ENCODE measurements around the gene CCDC57. TPM values are rescaled to one million over a fixed set of nuclear protein-coding genes. Genes with fewer than 3 reads are reported as not detected.
A peak's percentile ranks its signal among the peaks of the same experiment; 100 is the strongest.

The CCDC57 gene
- total RNA-seq, 5 donors from 2014 or later (not counting 1 experiment from before 2014, with no cell fraction given), result 86.4 to 127 (median 103) TPM

DNA sequence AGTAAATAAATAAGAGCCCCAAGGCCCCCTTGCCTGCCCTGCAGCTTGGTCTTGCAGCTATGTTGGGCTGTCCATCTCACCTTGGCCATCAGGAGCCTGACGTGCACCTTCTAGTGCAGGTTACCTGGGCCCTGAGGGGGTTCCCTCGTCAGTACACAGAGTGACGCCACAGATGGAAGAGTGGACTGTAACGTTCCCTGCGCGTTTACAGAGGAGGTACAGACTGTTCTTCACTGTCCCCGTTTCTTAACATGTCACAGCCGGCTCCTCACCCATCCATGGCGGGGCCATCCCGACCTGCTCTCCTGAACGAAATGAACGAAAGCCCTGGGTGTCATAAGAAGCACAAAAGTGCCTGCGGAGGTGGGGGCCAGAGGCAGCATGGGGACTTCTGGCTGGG, 98.7 kb downstream of the CCDC57 start:
- H3K9me3 Mint-ChIP-seq, result no peaks in the 10 kb centered on the region
- H3K4me1 Mint-ChIP-seq, result peaks cover 3 to 7% (median 6%) of the 10 kb centered on the region in 3 donors
- H3K4me3 Mint-ChIP-seq, result no peak overlapping the region
- H3K27ac Mint-ChIP-seq, result no peak overlapping the region
- WGBS (ENCODE audit: insufficient coverage), result 89% methylated on average over 10 of the region's 13 CpGs
- Histone ChIP-seq H3K4me1 (ENCODE audit: control insufficient read depth in 1 of 2, extremely low read depth in 1 of 2, insufficient read depth in 2 of 2, low read length in 2 of 2) (no peaks in the 10 kb centered on the region), H3K4me3 (ENCODE audit: control insufficient read depth in 1 of 2, extremely low read depth in 1 of 2, low read length in 1 of 2) (no peak overlapping the region), H3K27me3 (replicated peaks in 1 of 2; ENCODE audit: control insufficient read depth in 2 of 2, extremely low read depth in 1 of 2, insufficient read depth in 2 of 2, low read length in 1 of 2) (no peaks in the 10 kb centered on the region), H3K9me3 (no peaks in the 10 kb centered on the region), H3K27ac (ENCODE audit: low read length) (no peak overlapping the region), H3K36me3 (ENCODE audit: control insufficient read depth in 2 of 2, extremely low read depth in 1 of 2, insufficient read depth in 1 of 2, low read length in 1 of 2) (peaks cover 9% of the 10 kb centered on the region in 2 donors)
- H3K36me3 Mint-ChIP-seq, result peaks cover 8% of the 10 kb centered on the region
- ChIA-PET POLR2A (interaction anchor here in 1 of 2 donors (0.5 kb wide), 1 partner anchor 749 kb away, joined by 3 read pairs; no protein-coding TSS in a partner anchor), CTCF (no interaction called here)
- ATAC-seq (replicated peaks in 1 of 4) (no peak), DNase-seq (no peak)
- H3K27me3 Mint-ChIP-seq, result no peaks in the 10 kb centered on the region

DNA sequence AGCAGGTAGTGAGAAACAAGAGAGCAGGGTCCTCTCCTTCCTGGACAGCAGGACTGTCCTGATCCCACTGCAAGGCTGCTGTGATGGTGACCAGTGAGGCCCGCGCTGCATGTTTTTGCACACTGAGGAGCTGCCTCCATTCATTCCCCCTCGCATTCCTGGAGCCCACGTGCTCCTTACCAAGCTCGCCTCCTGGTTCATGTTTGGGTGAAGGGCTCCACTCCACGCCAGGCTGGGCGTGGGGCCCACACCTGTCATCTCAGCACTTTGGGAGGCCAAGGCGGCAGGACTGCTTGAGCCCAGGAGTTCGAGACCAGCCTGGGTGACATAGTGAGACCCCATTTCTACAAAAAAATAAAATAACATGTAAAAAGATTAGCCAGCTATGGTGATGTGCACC, 99.2 kb downstream of the CCDC57 start:
- Mint-ChIP-seq H3K27me3 (no peaks in the 10 kb centered on the region), H3K27ac (no peak overlapping the region), H3K4me3 (no peak overlapping the region), H3K36me3 (peaks cover 8% of the 10 kb centered on the region), H3K9me3 (no peaks in the 10 kb centered on the region), H3K4me1 (peaks cover 7 to 8% (median 8%) of the 10 kb centered on the region in 3 donors)
- H3K27ac ChIP-seq (ENCODE audit: low read length), result no peak overlapping the region
- WGBS (ENCODE audit: insufficient coverage), result 93% methylated on average over 5 of the region's 9 CpGs
- H3K9me3 ChIP-seq, result no peaks in the 10 kb centered on the region
- no peak for DNase-seq
- H3K4me1 ChIP-seq (ENCODE audit: control insufficient read depth in 1 of 2, extremely low read depth in 1 of 2, insufficient read depth in 2 of 2, low read length in 2 of 2), result no peaks in the 10 kb centered on the region
- peaks cover 9% of the 10 kb centered on the region in 2 donors for H3K36me3 ChIP-seq (ENCODE audit: control insufficient read depth in 2 of 2, extremely low read depth in 1 of 2, insufficient read depth in 1 of 2, low read length in 1 of 2)
- no peak overlapping the region for H3K4me3 ChIP-seq (ENCODE audit: control insufficient read depth in 1 of 2, extremely low read depth in 1 of 2, low read length in 1 of 2)
- CTCF ChIA-PET, result no interaction called here
- POLR2A ChIA-PET, result interaction anchor here in 1 of 2 donors (0.5 kb wide), 1 partner anchor 30 kb away, joined by 5 read pairs; no protein-coding TSS in a partner anchor
- no peaks in the 10 kb centered on the region for H3K27me3 ChIP-seq (replicated peaks in 1 of 2; ENCODE audit: control insufficient read depth in 2 of 2, extremely low read depth in 1 of 2, insufficient read depth in 2 of 2, low read length in 1 of 2)
- no peak for ATAC-seq (replicated peaks in 1 of 4)

DNA sequence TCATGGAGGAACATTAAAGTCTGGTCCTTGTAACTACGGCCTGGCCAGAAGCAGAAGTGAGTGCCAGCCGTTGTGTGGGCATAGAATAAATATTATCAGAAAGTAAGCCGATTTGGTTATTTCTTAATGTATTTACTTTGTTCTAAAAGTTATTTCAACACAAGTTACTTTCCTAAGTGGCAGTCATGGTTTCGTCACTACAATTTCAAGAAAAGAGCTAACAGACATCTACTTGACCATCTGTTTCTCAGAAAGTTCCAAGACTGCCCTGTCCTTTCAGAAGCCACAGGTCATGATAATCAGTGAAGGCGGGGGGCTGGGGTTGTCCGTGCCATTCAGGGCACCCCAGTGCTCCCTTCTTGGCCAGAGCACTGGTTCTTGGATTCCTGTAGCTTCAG, 99.7 kb downstream of the CCDC57 start:
- no peaks in the 10 kb centered on the region for H3K9me3 ChIP-seq
- DNase-seq, result no peak
- H3K27ac ChIP-seq (ENCODE audit: low read length), result no peak overlapping the region
- no peak overlapping the region for H3K27ac Mint-ChIP-seq
- WGBS (ENCODE audit: insufficient coverage), result 88% methylated on average over 2 of the region's 6 CpGs
- H3K36me3 ChIP-seq (ENCODE audit: control insufficient read depth in 2 of 2, extremely low read depth in 1 of 2, insufficient read depth in 1 of 2, low read length in 1 of 2), result peaks cover 9% of the 10 kb centered on the region in 2 donors
- ATAC-seq (replicated peaks in 1 of 4), result no peak
- H3K4me3 ChIP-seq (ENCODE audit: control insufficient read depth in 1 of 2, extremely low read depth in 1 of 2, low read length in 1 of 2), result no peak overlapping the region
- no peak overlapping the region for H3K4me3 Mint-ChIP-seq
- H3K36me3 Mint-ChIP-seq, result peaks cover 8% of the 10 kb centered on the region
- POLR2A ChIA-PET, result interaction anchor here in 1 of 2 donors (0.5 kb wide), 1 partner anchor 31 kb away, joined by 5 read pairs; no protein-coding TSS in a partner anchor
- H3K27me3 Mint-ChIP-seq, result no peaks in the 10 kb centered on the region
- peaks cover 9 to 10% (median 9%) of the 10 kb centered on the region in 3 donors for H3K4me1 Mint-ChIP-seq
- H3K27me3 ChIP-seq (replicated peaks in 1 of 2; ENCODE audit: control insufficient read depth in 2 of 2, extremely low read depth in 1 of 2, insufficient read depth in 2 of 2, low read length in 1 of 2), result no peaks in the 10 kb centered on the region
- CTCF ChIA-PET, result no interaction called here
- H3K4me1 ChIP-seq (ENCODE audit: control insufficient read depth in 1 of 2, extremely low read depth in 1 of 2, insufficient read depth in 2 of 2, low read length in 2 of 2), result peaks cover 0 to 3% of the 10 kb centered on the region in 2 experiments
- no peaks in the 10 kb centered on the region for H3K9me3 Mint-ChIP-seq

DNA sequence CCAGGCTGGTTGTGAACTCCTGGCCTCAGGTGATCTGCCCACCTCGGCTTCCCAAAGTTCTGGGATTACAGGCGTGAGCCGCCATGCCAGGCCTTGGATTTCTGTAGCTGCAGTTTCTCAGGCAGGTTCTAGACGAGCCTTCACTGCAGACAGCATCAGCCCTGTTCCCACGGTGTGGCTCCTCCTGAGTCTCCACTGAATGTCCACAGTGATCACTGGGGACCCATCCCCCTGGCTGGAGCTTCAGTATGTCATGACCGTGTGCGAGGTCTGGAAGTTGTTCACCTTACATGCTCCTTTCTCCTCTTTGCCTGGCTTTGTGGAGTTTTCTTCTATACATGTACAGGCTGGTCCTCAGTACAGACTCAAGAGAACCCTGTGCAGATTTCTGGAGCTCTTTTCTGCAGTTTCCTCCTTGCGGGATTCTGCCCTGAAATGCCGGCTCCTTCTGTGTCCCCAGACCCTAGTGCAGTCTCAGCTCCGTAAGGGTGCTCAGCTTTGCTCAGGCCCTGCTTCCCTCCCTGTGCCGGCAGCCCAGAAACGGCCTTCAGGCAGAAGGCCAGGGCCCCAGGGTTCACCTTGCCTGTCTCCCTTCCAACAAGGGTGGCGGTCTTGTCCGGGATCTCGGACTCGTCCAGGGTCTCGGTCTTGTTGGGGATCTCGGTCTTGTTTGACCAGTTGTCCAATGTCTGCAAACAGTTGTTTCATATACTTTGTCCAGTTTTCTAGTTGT, 100.3 kb downstream of the CCDC57 start:
- WGBS (ENCODE audit: insufficient coverage), result 94% methylated on average over 13 of the region's 18 CpGs
- ATAC-seq (replicated peaks in 1 of 4) (no peak), DNase-seq (no peak)
- H3K27ac Mint-ChIP-seq, result no peak overlapping the region
- Histone ChIP-seq H3K4me3 (ENCODE audit: control insufficient read depth in 1 of 2, extremely low read depth in 1 of 2, low read length in 1 of 2) (no peak overlapping the region), H3K9me3 (no peaks in the 10 kb centered on the region), H3K4me1 (ENCODE audit: control insufficient read depth in 1 of 2, extremely low read depth in 1 of 2, insufficient read depth in 2 of 2, low read length in 2 of 2) (peaks cover 0 to 9% of the 10 kb centered on the region in 2 experiments), H3K27me3 (replicated peaks in 1 of 2; ENCODE audit: control insufficient read depth in 2 of 2, extremely low read depth in 1 of 2, insufficient read depth in 2 of 2, low read length in 1 of 2) (no peaks in the 10 kb centered on the region), H3K36me3 (ENCODE audit: control insufficient read depth in 2 of 2, extremely low read depth in 1 of 2, insufficient read depth in 1 of 2, low read length in 1 of 2) (peaks cover 9% of the 10 kb centered on the region in 2 donors), H3K27ac (ENCODE audit: low read length) (no peak overlapping the region)
- ChIA-PET CTCF (no interaction called here), POLR2A (no interaction called here)
- no peaks in the 10 kb centered on the region for H3K27me3 Mint-ChIP-seq
- peaks cover 10 to 14% (median 12%) of the 10 kb centered on the region in 3 donors for H3K4me1 Mint-ChIP-seq
- H3K9me3 Mint-ChIP-seq, result no peaks in the 10 kb centered on the region
- H3K4me3 Mint-ChIP-seq, result no peak overlapping the region
- H3K36me3 Mint-ChIP-seq, result peaks cover 8% of the 10 kb centered on the region

DNA sequence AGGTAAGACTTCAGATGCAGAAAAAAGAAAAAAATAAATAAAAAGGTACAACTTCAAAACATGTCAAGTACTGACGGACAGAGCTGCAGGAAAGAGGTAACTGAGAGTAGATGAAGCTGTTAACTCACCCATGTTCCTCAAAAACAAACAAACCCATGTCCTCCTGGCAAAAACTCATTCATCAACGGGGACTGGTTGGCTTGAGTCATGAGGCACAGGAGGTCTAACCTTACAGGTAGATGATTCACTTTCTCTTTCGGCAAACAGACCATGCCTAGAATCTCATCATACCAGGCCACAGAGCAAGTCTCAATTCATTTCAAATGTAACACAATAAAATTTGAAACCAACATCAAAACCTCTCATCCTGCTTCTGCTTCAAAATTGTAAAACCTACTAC, 102.3 kb downstream of the CCDC57 start:
- CTCF ChIA-PET, result interaction anchor here in 1 of 2 donors (0.7 kb wide), 1 partner anchor 54 kb away, joined by 5 read pairs; no protein-coding TSS in a partner anchor
- H3K36me3 ChIP-seq (ENCODE audit: control insufficient read depth in 2 of 2, extremely low read depth in 1 of 2, insufficient read depth in 1 of 2, low read length in 1 of 2), result peaks cover 9 to 13% of the 10 kb centered on the region in 2 donors
- peak overlapping the region in 1 of 2 donors; percentile 58 for H3K27ac Mint-ChIP-seq
- H3K4me3 ChIP-seq (ENCODE audit: control insufficient read depth in 1 of 2, extremely low read depth in 1 of 2, low read length in 1 of 2), result no peak overlapping the region
- H3K27me3 Mint-ChIP-seq, result no peaks in the 10 kb centered on the region
- DNase-seq, result no peak
- H3K27me3 ChIP-seq (replicated peaks in 1 of 2; ENCODE audit: control insufficient read depth in 2 of 2, extremely low read depth in 1 of 2, insufficient read depth in 2 of 2, low read length in 1 of 2), result no peaks in the 10 kb centered on the region
- H3K9me3 ChIP-seq, result no peaks in the 10 kb centered on the region
- no peaks in the 10 kb centered on the region for H3K9me3 Mint-ChIP-seq
- H3K4me1 Mint-ChIP-seq, result peaks cover 25 to 30% (median 27%) of the 10 kb centered on the region in 3 donors
- WGBS (ENCODE audit: insufficient coverage), result no CpG with 5 or more reads among the region's 3 CpGs
- POLR2A ChIA-PET, result no interaction called here
- H3K27ac ChIP-seq (ENCODE audit: low read length), result no peak overlapping the region
- no peak overlapping the region for H3K4me3 Mint-ChIP-seq
- peak in 2 of 4 experiments; percentile 21 to 32 for ATAC-seq (replicated peaks in 1 of 4)
- H3K4me1 ChIP-seq (ENCODE audit: control insufficient read depth in 1 of 2, extremely low read depth in 1 of 2, insufficient read depth in 2 of 2, low read length in 2 of 2), result peaks cover 16 to 30% of the 10 kb centered on the region in 2 experiments
- peaks cover 8% of the 10 kb centered on the region for H3K36me3 Mint-ChIP-seq

DNA sequence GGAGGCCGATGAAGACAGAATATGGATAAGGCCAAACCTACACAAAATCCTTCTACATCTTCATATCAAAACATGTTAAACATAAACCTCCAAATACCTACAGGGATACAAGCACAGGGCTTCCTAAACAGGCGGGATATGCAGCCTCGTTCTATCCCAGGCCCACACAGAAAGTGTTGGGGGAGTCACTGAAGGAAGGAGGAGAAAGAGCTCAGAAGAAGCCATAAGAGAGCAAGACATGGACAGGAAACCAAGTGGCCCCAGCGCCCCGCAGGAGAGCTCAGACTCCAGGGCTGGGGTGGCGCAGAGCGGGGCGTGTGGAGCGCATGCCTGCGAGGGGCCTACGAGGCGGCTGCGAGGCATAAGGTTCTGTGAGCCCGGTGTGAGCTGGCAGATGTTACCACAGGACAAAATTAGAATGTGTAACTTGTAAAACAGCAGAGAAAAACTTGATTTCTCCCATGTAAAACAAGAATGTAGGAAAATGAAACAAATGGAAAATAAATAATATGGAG, 103.6 kb downstream of the CCDC57 start:
- no peak for ATAC-seq (replicated peaks in 1 of 4)
- peaks cover 6% of the 10 kb centered on the region for H3K36me3 Mint-ChIP-seq
- peaks cover 30 to 36% (median 31%) of the 10 kb centered on the region in 3 donors for H3K4me1 Mint-ChIP-seq
- Histone ChIP-seq H3K27ac (ENCODE audit: low read length) (no peak overlapping the region), H3K4me1 (ENCODE audit: control insufficient read depth in 1 of 2, extremely low read depth in 1 of 2, insufficient read depth in 2 of 2, low read length in 2 of 2) (peaks cover 16 to 36% of the 10 kb centered on the region in 2 experiments), H3K4me3 (ENCODE audit: control insufficient read depth in 1 of 2, extremely low read depth in 1 of 2, low read length in 1 of 2) (no peak overlapping the region), H3K9me3 (no peaks in the 10 kb centered on the region), H3K36me3 (ENCODE audit: control insufficient read depth in 2 of 2, extremely low read depth in 1 of 2, insufficient read depth in 1 of 2, low read length in 1 of 2) (peaks cover 7 to 13% of the 10 kb centered on the region in 2 donors), H3K27me3 (replicated peaks in 1 of 2; ENCODE audit: control insufficient read depth in 2 of 2, extremely low read depth in 1 of 2, insufficient read depth in 2 of 2, low read length in 1 of 2) (no peaks in the 10 kb centered on the region)
- 93% methylated on average over 12 of the region's 14 CpGs for WGBS (ENCODE audit: insufficient coverage)
- no peaks in the 10 kb centered on the region for H3K27me3 Mint-ChIP-seq
- ChIA-PET POLR2A (interaction anchor here in 1 of 2 donors (0.6 kb wide), 1 partner anchor 11 kb away, joined by 3 read pairs; no protein-coding TSS in a partner anchor), CTCF (no interaction called here)
- H3K9me3 Mint-ChIP-seq, result no peaks in the 10 kb centered on the region
- DNase-seq, result no peak
- H3K4me3 Mint-ChIP-seq, result peak overlapping the region in 1 of 3 donors; percentile 91
- peak overlapping the region; percentile 15 to 29 for H3K27ac Mint-ChIP-seq
